Ramos (cell line): Measurements from ENCODE around the gene IGSF8.
"Not testable (repeated sequence)": the region's sequence is repeated elsewhere in the genome, so short reads cannot be mapped to it uniquely, and the experiment has no call there.

Experiments used
- in situ Hi-C: fragments of 300-500 bp; cut with MboI; formaldehyde crosslinking; loops from one replicate; pipeline ENCODE4 v1.14.3; 2022; ENCODE audit warnings: low sequenced_read_pairs; ENCODE audit not compliant: unreplicated experiment

Gene IGSF8

GRCh38 chr1:160127865-160128523 is 29.6 kb upstream of the IGSF8 start:
- in situ Hi-C loops: no loop called here

GRCh38 chr1:160127381-160127780 is 29.0 kb upstream of the IGSF8 start:
- in situ Hi-C loops: no loop called here

- in situ Hi-C loops: not testable (repeated sequence)
Observed at GRCh38 chr1:160126342-160126741, 27.9 kb upstream of the IGSF8 start.

GRCh38 chr1:160125746-160126145 is 27.3 kb upstream of the IGSF8 start:
- in situ Hi-C loops: no loop called here

GRCh38 chr1:160124705-160125478 is 26.5 kb upstream of the IGSF8 start:
- in situ Hi-C loops: loop anchor here (25.0 kb wide), 1 partner anchor 487 kb away; no protein-coding TSS in a partner anchor

- in situ Hi-C loops: loop anchor here (25.0 kb wide), 1 partner anchor 489 kb away; no protein-coding TSS in a partner anchor
Observed at GRCh38 chr1:160123726-160124125, 25.3 kb upstream of the IGSF8 start.

- in situ Hi-C loops: loop anchor here (25.0 kb wide), 1 partner anchor 489 kb away; no protein-coding TSS in a partner anchor
Observed at GRCh38 chr1:160122978-160123495, 24.6 kb upstream of the IGSF8 start.

- in situ Hi-C loops: loop anchor here (25.0 kb wide), 1 partner anchor 491 kb away; no protein-coding TSS in a partner anchor
Observed at GRCh38 chr1:160121388-160121787, 23.0 kb upstream of the IGSF8 start.

- in situ Hi-C loops: loop anchor here (25.0 kb wide), 1 partner anchor 492 kb away; no protein-coding TSS in a partner anchor
Observed at GRCh38 chr1:160120797-160121196, 22.4 kb upstream of the IGSF8 start.

- in situ Hi-C loops: loop anchor here (25.0 kb wide), 1 partner anchor 493 kb away; no protein-coding TSS in a partner anchor
Observed at GRCh38 chr1:160118928-160119327, 20.5 kb upstream of the IGSF8 start.

- in situ Hi-C loops: loop anchor here (25.0 kb wide), 1 partner anchor 495 kb away; no protein-coding TSS in a partner anchor
Observed at GRCh38 chr1:160117709-160118183, 19.3 kb upstream of the IGSF8 start.

GRCh38 chr1:160117300-160117699 is 18.9 kb upstream of the IGSF8 start:
- in situ Hi-C loops: loop anchor here (25.0 kb wide), 1 partner anchor 495 kb away; no protein-coding TSS in a partner anchor

GRCh38 chr1:160116283-160117147 is 18.1 kb upstream of the IGSF8 start:
- in situ Hi-C loops: loop anchor here (25.0 kb wide), 1 partner anchor 496 kb away; no protein-coding TSS in a partner anchor

GRCh38 chr1:160115545-160116282 is 17.3 kb upstream of the IGSF8 start, which contains the start of gene ATP1A2:
Gene ATP1A2, plus strand, starts transcription at chr1:160115759. Its CDS starts 103 bp downstream, at chr1:160115862.
- in situ Hi-C loops: loop anchor here (25.0 kb wide), 1 partner anchor 497 kb away; no protein-coding TSS in a partner anchor

GRCh38 chr1:160114085-160114484 is 15.7 kb upstream of the IGSF8 start:
- in situ Hi-C loops: loop anchor here (25.0 kb wide), 1 partner anchor 498 kb away; no protein-coding TSS in a partner anchor

GRCh38 chr1:160113407-160113806 is 15.0 kb upstream of the IGSF8 start:
- in situ Hi-C loops: loop anchor here (25.0 kb wide), 1 partner anchor 499 kb away; no protein-coding TSS in a partner anchor

GRCh38 chr1:160112357-160112756 is 13.9 kb upstream of the IGSF8 start:
- in situ Hi-C loops: loop anchor here (25.0 kb wide), 1 partner anchor 500 kb away; no protein-coding TSS in a partner anchor

GRCh38 chr1:160111462-160111861 is 13.0 kb upstream of the IGSF8 start:
- in situ Hi-C loops: loop anchor here (25.0 kb wide), 1 partner anchor 501 kb away; no protein-coding TSS in a partner anchor
